Mucosa of descending colon (tissue), 3 donors: ENCODE results near the gene LYST. TPM values are rescaled to one million over a fixed set of nuclear protein-coding genes. Genes with fewer than 3 reads are reported as not detected.
"Not testable (repeated sequence)": the region's sequence is repeated elsewhere in the genome, so short reads cannot be mapped to it uniquely, and the experiment has no call there.

Source experiments
- ATAC-seq: fragments of 200-7000 bp; cut with Tn5 transposase; one replicate; pipeline ENCODE4 v1.9.1; 2020; ENCODE audit warnings: mild to moderate bottlenecking, moderate library complexity
- DNase-seq, 3 donors: peaks; one replicate each; pipeline ENCODE4 v3.0.0-alpha.2; 2020
- H3K36me3 ChIP-seq: fragments of 200-600 bp; one replicate; pipeline ENCODE4 v1.8.0; 2021; ENCODE audit warnings: low read depth, mild to moderate bottlenecking
- H3K4me1 ChIP-seq: fragments of 200-600 bp; one replicate; pipeline ENCODE4 v1.8.0; 2021; ENCODE audit warnings: low read depth, mild to moderate bottlenecking
- H3K4me3 ChIP-seq: fragments of 200-600 bp; one replicate; pipeline ENCODE4 v1.8.0; 2021; ENCODE audit warnings: mild to moderate bottlenecking
- H3K9me3 ChIP-seq: fragments of 200-600 bp; one replicate; pipeline ENCODE4 v1.8.0; 2021; ENCODE audit warnings: mild to moderate bottlenecking
- intact Hi-C, 2 donors: fragments of 100-400 bp; cut with DNase I in 1 of 2; cut with micrococcal nuclease in 1 of 2; formaldehyde crosslinking; loops; one replicate each; pipeline versions ENCODE4 v1.11.0 to v1.11.1; 2022; cut with DNase I, micrococcal nuclease
- total RNA-seq, 3 donors: library from RNA; stranded (reverse); fragmentation: NEBNext Ultra II Directional in 2 of 3; extraction: Animal tissue kit (Norgen Biotek cat#: 25700) in 2 of 3; gene quantifications; one replicate each; pipeline versions ENCODE4 v1.2.1 to v1.2.4, GENCODE V29; 2021 to 2023
- TF ChIP-seq, protein P1 (sequence below): fragments of 200-600 bp; IDR thresholded peaks from one replicate; pipeline ENCODE4 v1.8.0; 2022; ENCODE audit warnings: antibody characterized with exemption, mild to moderate bottlenecking
- donor health status: DM: no; HTN: no; CAD: no; lungs with moderate emphysema.
- donor health status: DM: no; HTN: no; CAD: no.
- donor health status: DM: no; HTN: yes; CAD: no.

The LYST gene
- total RNA-seq, 3 donors from 2014 or later: 24.0 to 32.3 (median 26.7) TPM

DNA sequence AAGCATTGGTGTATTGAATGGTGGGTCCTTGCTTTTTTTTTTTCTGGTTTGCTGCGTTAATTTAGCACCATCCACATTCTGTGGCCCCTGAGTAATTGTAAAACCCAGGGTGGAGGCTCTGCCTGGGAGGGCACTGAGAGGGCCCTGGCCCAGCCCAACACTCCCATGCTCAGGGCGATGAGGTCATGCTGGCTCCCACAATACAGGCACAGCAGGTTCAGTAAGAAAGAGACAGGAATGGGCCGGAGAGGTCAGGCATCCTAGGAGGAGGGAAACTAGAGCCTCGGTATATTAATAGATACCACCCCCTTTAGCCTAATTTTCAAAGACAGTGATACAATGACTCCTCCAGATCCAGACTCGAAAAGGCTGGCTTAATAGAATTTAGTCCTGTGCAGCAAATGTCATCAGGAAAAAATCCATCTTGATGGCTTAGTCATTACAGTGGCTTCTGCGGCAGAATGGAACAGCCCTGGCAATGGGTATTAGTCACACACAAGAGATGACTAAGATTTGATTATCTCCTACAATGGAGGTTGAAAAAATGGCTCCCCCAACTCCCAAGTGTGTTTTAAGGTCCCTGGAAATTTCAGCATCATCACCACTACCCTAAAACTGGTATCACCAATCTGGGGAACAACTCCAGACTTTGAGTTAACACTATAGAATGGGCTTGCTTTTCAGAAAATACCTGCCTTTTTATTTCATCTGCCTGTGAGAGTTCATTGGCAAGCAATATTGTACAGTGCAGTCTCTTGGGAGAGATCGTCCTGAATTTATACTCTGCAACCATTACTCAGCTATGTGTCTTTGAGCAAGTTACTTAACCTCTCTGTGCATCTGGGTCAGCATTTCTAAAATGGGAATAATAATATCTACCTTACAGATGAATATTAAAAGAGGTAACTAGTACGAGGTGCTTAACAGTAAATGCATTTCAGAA, 43.9 kb upstream of the LYST start:
- H3K4me1 ChIP-seq: peaks cover 3% of the 10 kb centered on the region
- DNase-seq (no peak), ATAC-seq (peak; percentile 83)
- intact Hi-C loops: no loop called here
- no peak overlapping the region for H3K4me3 ChIP-seq
- TF ChIP-seq, protein P1, sequence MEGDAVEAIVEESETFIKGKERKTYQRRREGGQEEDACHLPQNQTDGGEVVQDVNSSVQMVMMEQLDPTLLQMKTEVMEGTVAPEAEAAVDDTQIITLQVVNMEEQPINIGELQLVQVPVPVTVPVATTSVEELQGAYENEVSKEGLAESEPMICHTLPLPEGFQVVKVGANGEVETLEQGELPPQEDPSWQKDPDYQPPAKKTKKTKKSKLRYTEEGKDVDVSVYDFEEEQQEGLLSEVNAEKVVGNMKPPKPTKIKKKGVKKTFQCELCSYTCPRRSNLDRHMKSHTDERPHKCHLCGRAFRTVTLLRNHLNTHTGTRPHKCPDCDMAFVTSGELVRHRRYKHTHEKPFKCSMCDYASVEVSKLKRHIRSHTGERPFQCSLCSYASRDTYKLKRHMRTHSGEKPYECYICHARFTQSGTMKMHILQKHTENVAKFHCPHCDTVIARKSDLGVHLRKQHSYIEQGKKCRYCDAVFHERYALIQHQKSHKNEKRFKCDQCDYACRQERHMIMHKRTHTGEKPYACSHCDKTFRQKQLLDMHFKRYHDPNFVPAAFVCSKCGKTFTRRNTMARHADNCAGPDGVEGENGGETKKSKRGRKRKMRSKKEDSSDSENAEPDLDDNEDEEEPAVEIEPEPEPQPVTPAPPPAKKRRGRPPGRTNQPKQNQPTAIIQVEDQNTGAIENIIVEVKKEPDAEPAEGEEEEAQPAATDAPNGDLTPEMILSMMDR: no peak
- H3K9me3 ChIP-seq: no peaks in the 10 kb centered on the region
- no peaks in the 10 kb centered on the region for H3K36me3 ChIP-seq

DNA sequence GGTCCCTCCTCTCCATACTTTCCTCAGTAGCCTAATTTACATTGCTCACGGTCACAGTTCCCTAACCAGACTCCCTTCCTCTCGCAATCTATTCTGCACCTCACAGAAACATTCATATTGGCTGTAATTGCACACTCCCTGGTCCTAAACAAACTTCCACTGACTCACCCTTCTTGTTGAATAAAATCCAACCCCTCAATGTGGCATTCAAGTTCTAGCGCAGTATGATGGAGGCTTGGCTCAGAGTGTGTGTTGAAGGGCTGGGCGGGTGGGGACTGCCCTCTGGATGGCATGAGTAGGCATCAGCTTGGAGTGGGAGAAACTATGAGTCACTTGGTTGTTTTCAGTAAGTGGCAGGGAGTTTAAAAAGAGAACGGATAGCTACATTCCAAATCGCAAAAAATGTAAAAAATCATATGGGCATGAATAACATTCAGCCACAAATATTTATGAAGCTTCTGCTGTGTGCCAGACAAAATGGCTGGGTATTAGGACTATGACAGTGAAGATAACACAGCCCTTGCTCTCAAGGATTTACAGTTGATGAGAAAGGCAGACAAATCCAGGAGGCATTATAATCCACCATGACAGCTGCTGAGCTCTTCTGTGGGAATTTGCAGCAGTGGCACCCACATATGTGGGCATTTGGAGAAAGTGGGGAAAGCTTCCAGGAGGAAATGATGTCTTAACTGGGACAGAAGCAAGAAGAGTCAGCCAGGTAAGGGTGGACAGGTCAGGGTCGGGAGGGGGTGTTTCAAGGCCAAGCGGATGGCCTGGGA, 42.2 kb upstream of the LYST start:
- TF ChIP-seq, protein P1: no peak
- DNase-seq (no peak), ATAC-seq (peak; percentile 76)
- no peaks in the 10 kb centered on the region for H3K36me3 ChIP-seq
- H3K4me1 ChIP-seq: peaks cover 3% of the 10 kb centered on the region
- H3K4me3 ChIP-seq: no peak overlapping the region
- intact Hi-C loops: no loop called here
- H3K9me3 ChIP-seq: no peaks in the 10 kb centered on the region

DNA sequence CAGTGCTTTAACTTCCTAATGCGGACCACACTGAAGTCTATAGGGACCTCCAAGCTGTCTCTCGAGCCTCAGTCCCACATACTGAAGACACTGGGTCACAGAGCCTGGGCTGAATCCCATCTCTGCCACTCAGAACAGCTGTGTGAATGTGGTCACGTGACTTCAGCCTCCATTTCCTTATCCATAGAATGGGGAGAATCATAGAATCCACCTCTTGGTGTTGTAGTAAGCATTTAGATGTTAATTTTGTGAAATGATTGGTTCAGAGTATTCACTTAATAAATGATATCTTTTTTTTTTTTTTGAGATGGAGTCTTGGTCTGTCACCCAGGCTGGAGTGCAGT, 41.2 kb upstream of the LYST start:
- H3K9me3 ChIP-seq: no peaks in the 10 kb centered on the region
- H3K36me3 ChIP-seq: no peaks in the 10 kb centered on the region
- H3K4me3 ChIP-seq: no peak overlapping the region
- TF ChIP-seq, protein P1: no peak
- peaks cover 3% of the 10 kb centered on the region for H3K4me1 ChIP-seq
- ATAC-seq (no peak), DNase-seq (no peak)
- intact Hi-C loops: no loop called here

DNA sequence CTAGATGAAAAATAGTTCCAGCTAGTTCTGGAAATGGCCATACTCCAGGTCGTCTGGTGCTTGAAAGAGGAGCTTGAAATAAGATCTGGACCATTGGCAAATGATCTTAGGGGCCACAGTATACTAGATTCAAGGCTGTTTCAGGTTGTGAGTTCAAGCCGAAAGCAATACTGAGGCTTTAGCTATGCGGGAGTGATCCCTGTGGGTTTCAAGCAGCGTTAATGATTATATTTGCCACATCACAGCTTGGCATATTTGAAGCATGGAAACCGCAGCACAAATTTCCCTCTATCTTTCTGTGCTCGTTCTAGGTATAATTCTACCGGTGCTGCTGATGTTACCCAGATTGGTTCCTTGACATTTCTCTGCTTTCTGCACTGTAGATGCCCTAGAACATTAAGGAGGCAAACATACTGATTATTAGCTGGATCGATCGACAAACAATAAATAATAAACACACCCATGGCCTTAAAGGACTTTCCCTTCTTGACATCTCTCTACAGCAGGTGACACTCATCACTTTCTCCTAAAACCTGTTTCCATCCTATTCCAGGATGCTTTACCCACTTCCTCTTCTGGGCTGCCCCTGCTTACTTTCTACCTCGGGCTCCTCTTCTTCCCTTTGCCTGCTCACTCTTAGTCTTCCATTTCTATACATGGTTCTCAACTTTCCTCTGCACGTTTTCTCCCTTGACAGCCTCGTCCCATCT, 40.6 kb upstream of the LYST start:
- ATAC-seq (no peak), DNase-seq (no peak)
- Histone ChIP-seq H3K4me3 (no peak overlapping the region), H3K9me3 (no peaks in the 10 kb centered on the region), H3K4me1 (peaks cover 3% of the 10 kb centered on the region), H3K36me3 (no peaks in the 10 kb centered on the region)
- TF ChIP-seq, protein P1: no peak
- intact Hi-C loops: no loop called here

DNA sequence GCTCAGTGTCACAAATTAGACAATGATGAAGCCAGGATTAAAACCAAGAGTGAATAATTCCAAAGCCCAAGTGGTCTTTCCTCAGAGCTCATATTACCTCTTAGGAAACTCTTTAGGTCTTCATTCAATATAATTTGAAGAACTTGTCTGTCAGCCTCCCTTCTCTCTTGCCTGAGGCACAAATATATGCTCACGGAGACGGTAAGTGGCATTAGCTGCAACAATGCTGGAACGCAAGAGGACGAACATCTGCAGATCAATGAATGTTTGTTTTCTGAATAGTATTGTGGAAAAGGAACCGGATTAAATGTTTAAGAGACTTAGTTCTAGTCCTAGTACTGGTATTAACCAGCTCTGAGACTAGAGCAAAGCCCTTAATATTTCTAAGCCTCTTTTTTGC, 39.7 kb upstream of the LYST start:
- no peak for ATAC-seq

DNA sequence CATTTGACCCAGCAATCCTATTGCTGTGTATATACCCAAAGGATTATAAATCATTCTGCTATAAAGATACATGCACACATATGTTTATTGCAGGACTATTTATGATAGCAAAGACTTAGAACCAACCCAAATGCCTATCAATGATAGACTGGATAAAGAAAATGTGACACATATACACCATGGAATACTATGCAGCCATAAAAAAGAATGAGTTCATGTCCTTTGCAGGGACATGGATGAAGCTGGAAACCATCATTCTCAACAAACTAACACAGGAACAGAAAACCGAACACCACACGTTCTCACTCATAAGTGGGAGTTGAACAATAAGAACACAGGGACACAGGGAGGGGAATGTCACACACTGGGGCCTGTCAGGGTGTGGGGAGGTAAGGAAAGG, 37.1 kb upstream of the LYST start:
- DNase-seq, H3K4me3 ChIP-seq, H3K4me1 ChIP-seq, ATAC-seq, H3K36me3 ChIP-seq, H3K9me3 ChIP-seq, intact Hi-C loops: not testable (repeated sequence)

More for the DNA sequence above, 39.7 kb upstream of the LYST start:
- TF ChIP-seq, protein P1: no peak
- intact Hi-C loops: no loop called here
- no peaks in the 10 kb centered on the region for H3K36me3 ChIP-seq
- no peak for DNase-seq
- no peak overlapping the region for H3K4me3 ChIP-seq
- peaks cover 3% of the 10 kb centered on the region for H3K4me1 ChIP-seq
- H3K9me3 ChIP-seq: no peaks in the 10 kb centered on the region
